A549 (cell line): ENCODE measurements around the gene SCN1A. TPM values are rescaled to one million over a fixed set of nuclear protein-coding genes. Genes with fewer than 3 reads are reported as not detected.

Experiments used
- ATAC-seq, 2 experiments: fragments of 200-7000 bp in 1 of 2; fragments of >200 bp in 1 of 2; cut with Nextera tagmentation in 1 of 2; cut with Tn5 transposase in 1 of 2; 3 replicates each; pipeline versions ENCODE4 v1.8.0 to v1.9.1; 2018 to 2020; ENCODE audit warnings: mild to moderate bottlenecking in 1 of 2, moderate library complexity in 1 of 2
- CTCF ChIA-PET: fragments of 300-600 bp; sonication (Branson Sonifier 250); formaldehyde crosslinking; extraction: SDS; loops from one replicate; lab custom pipeline; 2021; ENCODE audit warnings: antibody characterized with exemption, inconsistent platforms; lab: Yijun Ruan, JAX
- POLR2A ChIA-PET: fragments of 350-600 bp; formaldehyde crosslinking; extraction: SDS; loops from one replicate; lab custom pipeline; 2021; ENCODE audit warnings: antibody characterized with exemption, inconsistent platforms; lab: Yijun Ruan, JAX
- DNase-seq, 2 experiments: peaks; one replicate each; pipeline versions ENCODE4 v3.0.0 to v3.0.0-alpha.2; 2011 to 2016; ENCODE audit warnings: low read depth in 1 of 2, low spot score in 1 of 2
- FAIRE-seq: peaks from 2 replicates; lab custom pipeline; 2011; peaks lifted over from hg19 to GRCh38; lab: Jason Lieb, UNC
- H3K27ac ChIP-seq, 2 experiments: fragments of >200 bp; sonication (Bioruptor Twin); formaldehyde crosslinking; 3 replicates each; pipeline ENCODE4 v1.5.1; 2016 to 2017
- H3K4me1 ChIP-seq: fragments of >200 bp; sonication (Bioruptor Twin); formaldehyde crosslinking; 3 replicates; pipeline ENCODE4 v1.6.1; 2016
- H3K4me2 ChIP-seq: fragments of >200 bp; sonication (Bioruptor Twin); formaldehyde crosslinking; 3 replicates; pipeline ENCODE4 v1.6.1; 2016
- H3K4me3 ChIP-seq: fragments of >200 bp; sonication (Bioruptor Twin); formaldehyde crosslinking; 3 replicates; pipeline ENCODE4 v1.5.1; 2016
- H3K9me3 ChIP-seq: fragments of >200 bp; sonication (Bioruptor Twin); formaldehyde crosslinking; 3 replicates; pipeline ENCODE4 v1.6.1; 2016
- BCL3 ChIP-seq: fragments of >200 bp; sonication (Bioruptor Twin); formaldehyde crosslinking; IDR thresholded peaks from 3 replicates; pipeline ENCODE4 v1.6.1; 2016
- BHLHE40 ChIP-seq: IDR thresholded peaks from 2 replicates; pipeline ENCODE4 v1.6.1; 2012; ENCODE audit warnings: low read depth, low read length, inconsistent platforms
- CBX8 ChIP-seq: fragments of 200-600 bp; sonication (generic); IDR thresholded peaks from 2 replicates; pipeline ENCODE4 v1.6.1; 2016
- CEBPB ChIP-seq, 2 experiments: fragments of >200 bp in 1 of 2; sonication (Bioruptor Twin) in 1 of 2; formaldehyde crosslinking in 1 of 2; IDR thresholded peaks; 2 replicates each; pipeline ENCODE4 v1.6.1; 2012 to 2016
- CTCF ChIP-seq: fragments of >200 bp; sonication (Bioruptor Twin); formaldehyde crosslinking; IDR thresholded peaks from 3 replicates; pipeline ENCODE4 v1.5.1; 2016
- E2F6 ChIP-seq: IDR thresholded peaks from 2 replicates; pipeline ENCODE4 v1.6.1; 2012; ENCODE audit warnings: low read depth, borderline replicate concordance
- EP300 ChIP-seq, 2 experiments: fragments of >200 bp; sonication (Bioruptor Twin); formaldehyde crosslinking; IDR thresholded peaks; 2 replicates in 1 of 2; 3 replicates in 1 of 2; pipeline ENCODE4 v1.6.1; 2016 to 2017
- FOSB ChIP-seq: fragments of 250-450 bp; sonication (Bioruptor Pico); IDR thresholded peaks from 2 replicates; pipeline ENCODE4 v1.5.0; 2020; ENCODE audit warnings: mild to moderate bottlenecking, moderate library complexity
- FOSL2 ChIP-seq, 2 experiments: fragments of 450-650 bp in 1 of 2; fragments of >200 bp in 1 of 2; sonication (Bioruptor Twin) in 1 of 2; formaldehyde crosslinking; IDR thresholded peaks; 2 replicates each; pipeline versions ENCODE4 v1.5.0 to v1.6.1; 2016 to 2020; ENCODE audit warnings: mild to moderate bottlenecking in 1 of 2, moderate library complexity in 1 of 2
- GATA3 ChIP-seq: IDR thresholded peaks from 2 replicates; pipeline ENCODE4 v1.6.1; 2012; ENCODE audit warnings: borderline replicate concordance
- HES2 ChIP-seq: fragments of >200 bp; sonication (Bioruptor Twin); formaldehyde crosslinking; IDR thresholded peaks from 2 replicates; pipeline ENCODE4 v1.6.1; 2016
- HMGXB4 ChIP-seq: fragments of 250-450 bp; sonication (Bioruptor Pico); IDR thresholded peaks from 2 replicates; pipeline ENCODE4 v1.5.0; 2021; ENCODE audit warnings: mild to moderate bottlenecking, moderate library complexity, borderline replicate concordance
- HOXB5 ChIP-seq: fragments of 250-450 bp; sonication (Bioruptor Pico); IDR thresholded peaks from 2 replicates; pipeline ENCODE4 v1.5.0; 2020; ENCODE audit warnings: mild to moderate bottlenecking, moderate library complexity
- JUN ChIP-seq, 2 experiments: fragments of >200 bp; sonication (Bioruptor Twin); formaldehyde crosslinking; IDR thresholded peaks; 2 replicates in 1 of 2; 3 replicates in 1 of 2; pipeline ENCODE4 v1.6.1; 2016 to 2017
- MAX ChIP-seq: IDR thresholded peaks from 2 replicates; pipeline ENCODE4 v1.6.1; 2012
- MYC ChIP-seq: IDR thresholded peaks from 2 replicates; pipeline ENCODE4 v1.6.1; 2012; ENCODE audit warnings: mild to moderate bottlenecking, inconsistent platforms, low read length, improper control_type of control experiment, borderline replicate concordance
- NFE2L2 ChIP-seq: fragments of 150-350 bp; conservative IDR thresholded peaks from 2 replicates; pipeline ENCODE4 v1.6.1; 2014; ENCODE audit warnings: low read length
- NPAS2 ChIP-seq: fragments of 250-450 bp; sonication (Bioruptor Pico); IDR thresholded peaks from 2 replicates; pipeline ENCODE4 v1.8.0; 2022; ENCODE audit warnings: mild to moderate bottlenecking, moderate library complexity, borderline replicate concordance
- NR3C1 ChIP-seq: fragments of >200 bp; sonication (Bioruptor Twin); formaldehyde crosslinking; IDR thresholded peaks from 3 replicates; pipeline ENCODE4 v1.6.1; 2017
- PHF8 ChIP-seq: fragments of 200-600 bp; sonication (generic); IDR thresholded peaks from 2 replicates; pipeline ENCODE4 v1.6.1; 2016; ENCODE audit warnings: low read depth, mild to moderate bottlenecking, antibody characterized with exemption, moderate library complexity, borderline replicate concordance
- POLR2A ChIP-seq: IDR thresholded peaks from 2 replicates; pipeline ENCODE4 v1.6.1; 2012; ENCODE audit warnings: mild to moderate bottlenecking, low read length
- RCOR1 ChIP-seq: fragments of 150-350 bp; IDR thresholded peaks from 2 replicates; pipeline ENCODE4 v1.6.1; 2014; ENCODE audit warnings: antibody characterized with exemption, low read length, low read depth
- SMC3 ChIP-seq: fragments of >200 bp; sonication (Bioruptor Twin); formaldehyde crosslinking; IDR thresholded peaks from 3 replicates; pipeline ENCODE4 v1.6.1; 2018; ENCODE audit warnings: inconsistent platforms
- TFCP2L1 ChIP-seq: fragments of 250-450 bp; sonication (Bioruptor Pico); IDR thresholded peaks from 2 replicates; pipeline ENCODE4 v1.5.0; 2021; ENCODE audit warnings: mild to moderate bottlenecking
- ZFP36 ChIP-seq: fragments of 450-650 bp; IDR thresholded peaks from 2 replicates; pipeline ENCODE4 v1.6.1; 2014; ENCODE audit warnings: borderline replicate concordance; ENCODE audit not compliant: partially characterized antibody
- WGBS: methylation state at CpG from one replicate; pipeline ENCODE4 v1.1.6; 2017; ENCODE audit errors: missing lambda C conversion rate; 5-methylcytosine and 5-hydroxymethylcytosine counted together
- polyA plus RNA-seq, 4 experiments: library from polyadenylated mRNA; depleted of rRNA in 3 of 4; stranded (reverse); fragments of >200 nt; fragmentation: RNase III in 1 of 4; extraction: RNeasy Plus Mini Kit Qiagen cat#74134 plus additional on column Dnase treatment in 1 of 4; gene quantifications; 2 replicates in 3 of 4; 3 replicates in 1 of 4; pipeline ENCODE4 v1.2.3, GENCODE V29; 2011 to 2017

Gene SCN1A
- polyA plus RNA-seq, 2 of the 4 experiments (the other 2 are of a cell fraction), result not detected

- TF ChIP-seq CBX8, result no peak
- no peak for TF ChIP-seq FOSB
- no peak for TF ChIP-seq ZFP36
- no peak for TF ChIP-seq TFCP2L1 (CRISPR knock-in tag)
Observed at GRCh38 chr2:165958313-165958960, 169.4 kb downstream of the SCN1A start (continued).

- WGBS, result 88% methylated on average over 31 of the region's 60 CpGs
- ChIA-PET CTCF (interaction anchor here (0.8 to 4.3 kb wide), 2 partner anchors 66 to 171 kb away, joined by 3 to 32 read pairs; partner anchors contain the start of gene SCN1A), POLR2A (no interaction called here)
- no peaks in the 10 kb centered on the region for H3K9me3 ChIP-seq
- H3K4me3 ChIP-seq, result no peak overlapping the region
- ATAC-seq, result no peak
- no peak overlapping the region for H3K27ac ChIP-seq
- no peak for TF ChIP-seq HES2
- no peak for TF ChIP-seq HOXB5 (CRISPR knock-in tag)
- TF ChIP-seq, all 56 proteins: peak for 0
- no peak overlapping the region for H3K4me2 ChIP-seq
- FAIRE-seq (no peak), DNase-seq (no peak)
- H3K4me1 ChIP-seq, result peaks cover 14% of the 10 kb centered on the region; the same call in 2 of the 3 replicates
Observed at GRCh38 chr2:165957030-165957675, 170.7 kb downstream of the SCN1A start.

- FAIRE-seq (no peak), DNase-seq (peak; percentile 74 to 95), ATAC-seq (peak; percentile 98)
- Histone ChIP-seq H3K27ac (peak within 1 kb of the TSS; percentile 79 to 94), H3K4me2 (peak within 1 kb of the TSS; percentile 89), H3K4me1 (peaks cover 17% of the 10 kb centered on the region; the same call in 2 of the 3 replicates), H3K4me3 (peak within 1 kb of the TSS; percentile 63), H3K9me3 (no peaks in the 10 kb centered on the region)
- ChIA-PET POLR2A (interaction anchor here (1.0 kb wide), 2 partner anchors 150 to 174 kb away, joined by 3 read pairs; partner anchors contain the start of gene SCN1A), CTCF (interaction anchor here (0.8 to 4.3 kb wide), 10 partner anchors 9 to 467 kb away, joined by 3 to 32 read pairs (median 4); partner anchors contain the start of gene SCN1A)
- WGBS, result under 1% methylated on average over 24 of the region's 55 CpGs
- 0 out of 2 replicates have a peak, but pooled peaks have one; percentile 14 for TF ChIP-seq GATA3
- peak; percentile 52 for TF ChIP-seq POLR2A
- peak; percentile 86; the same call in 1 of the 2 replicates for TF ChIP-seq HMGXB4 (CRISPR knock-in tag)
- TF ChIP-seq RCOR1, result no peak
- TF ChIP-seq BHLHE40, result peak; percentile 51; the same call in 1 of the 2 replicates
- peak; percentile 85; the same call in 1 of the 2 replicates for TF ChIP-seq MYC
- peak; percentile 98 for TF ChIP-seq E2F6
- peak; percentile 98 for TF ChIP-seq MAX
- TF ChIP-seq NR3C1, result no peak
- TF ChIP-seq CTCF, result peak; percentile 78
- TF ChIP-seq PHF8, result peak; percentile 1
- TF ChIP-seq JUN (IDR thresholded peaks at IDR 0.05), result peak in 1 of 2 experiments; percentile 67; a peak in 3 of 5 replicates
- peak; percentile 87 for TF ChIP-seq SMC3
- no peak for TF ChIP-seq EP300 (IDR thresholded peaks at IDR 0.05)
- no peak for TF ChIP-seq NFE2L2
- TF ChIP-seq BCL3, result 0 out of 3 replicates have a peak, but pooled peaks have one; percentile 19
- 0 out of 4 replicates have a peak, but pooled peaks of 1 of the 2 experiments have one; percentile 50 for TF ChIP-seq CEBPB (IDR thresholded peaks at IDR 0.05)
- TF ChIP-seq NPAS2, result no peak
- no peak for TF ChIP-seq FOSL2 (IDR thresholded peaks at IDR 0.05)
- TF ChIP-seq FOSL2 (CRISPR knock-in tag; IDR thresholded peaks at IDR 0.05), result no peak
Observed at GRCh38 chr2:165953655-165954606, 173.9 kb downstream of the SCN1A start, which contains the start of gene TTC21B. TTC21B (minus strand) TSS chr2:165953776; CDS start chr2:165953705, 71 bp downstream.
